Medulla oblongata (tissue), 1 donor: ENCODE data around the gene PTH2R.
"Not testable (repeated sequence)": the region's sequence is repeated elsewhere in the genome, so short reads cannot be mapped to it uniquely, and the experiment has no call there.

ENCODE experiments used
- DNase-seq: peaks from one replicate; pipeline ENCODE4 v3.0.0-alpha.2; 2015; ENCODE audit errors: extremely low spot score

PTH2R gene

GRCh38 chr2:208485390-208485789 lies 78.8 kb downstream of the PTH2R start:
- no peak for DNase-seq

DNA sequence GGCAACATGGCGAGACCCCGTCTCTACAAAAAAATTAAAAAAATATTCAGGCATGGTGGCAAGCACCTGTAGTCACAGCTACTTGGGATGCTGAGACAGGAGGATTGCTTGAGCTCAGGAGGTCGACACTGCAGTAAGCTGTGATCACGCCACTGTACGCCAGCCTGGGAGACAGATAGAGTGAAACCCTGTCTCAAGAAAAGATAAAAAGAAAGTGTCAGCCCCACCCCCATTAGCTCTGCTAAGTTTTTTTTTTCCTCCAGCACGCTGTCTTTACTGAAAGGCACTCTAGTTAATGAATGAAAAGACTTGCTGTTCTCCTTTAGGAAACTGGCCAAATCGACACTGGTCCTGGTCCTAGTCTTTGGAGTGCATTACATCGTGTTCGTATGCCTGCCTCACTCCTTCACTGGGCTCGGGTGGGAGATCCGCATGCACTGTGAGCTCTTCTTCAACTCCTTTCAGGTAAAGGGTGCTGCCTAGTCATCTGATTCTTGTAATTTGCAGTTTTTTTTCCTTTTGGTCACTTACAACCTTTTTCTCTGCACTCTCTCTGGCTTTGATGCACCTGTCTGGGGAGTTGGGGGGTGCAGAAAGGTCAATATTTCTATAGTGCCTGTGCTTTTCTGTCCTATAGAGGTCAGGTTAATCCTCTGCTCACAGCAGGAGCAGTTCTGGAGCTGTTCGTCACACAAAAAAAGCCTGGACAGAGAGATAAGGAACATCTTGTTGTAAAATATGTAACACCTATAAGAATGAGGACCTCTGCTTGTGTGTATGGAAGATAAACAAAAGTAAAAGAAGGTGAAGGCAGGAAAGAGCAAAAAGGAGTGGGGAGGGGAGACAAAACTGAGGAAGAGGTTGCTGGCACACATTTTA lies 82.3 kb downstream of the PTH2R start:
- peak; percentile 23 for DNase-seq

DNA sequence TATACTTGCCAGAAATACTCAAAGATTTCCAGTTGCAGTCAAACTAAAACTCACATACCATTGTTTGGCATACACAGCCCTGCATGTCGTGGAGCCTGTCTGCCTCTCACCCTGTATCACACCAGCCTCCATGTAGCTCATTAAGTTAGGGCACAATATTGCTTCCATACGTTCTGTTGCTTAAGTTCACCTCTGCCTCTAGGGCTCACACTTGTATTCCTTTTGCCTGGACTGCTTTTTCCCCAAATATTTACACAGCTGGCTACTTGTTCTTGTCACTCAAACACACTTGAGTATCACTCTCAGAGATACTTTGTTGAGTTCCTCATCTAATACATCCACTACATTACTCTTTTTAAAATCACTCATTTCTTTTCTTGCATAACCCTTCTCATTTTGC lies 83.1 kb downstream of the PTH2R start:
- DNase-seq: no peak

DNA sequence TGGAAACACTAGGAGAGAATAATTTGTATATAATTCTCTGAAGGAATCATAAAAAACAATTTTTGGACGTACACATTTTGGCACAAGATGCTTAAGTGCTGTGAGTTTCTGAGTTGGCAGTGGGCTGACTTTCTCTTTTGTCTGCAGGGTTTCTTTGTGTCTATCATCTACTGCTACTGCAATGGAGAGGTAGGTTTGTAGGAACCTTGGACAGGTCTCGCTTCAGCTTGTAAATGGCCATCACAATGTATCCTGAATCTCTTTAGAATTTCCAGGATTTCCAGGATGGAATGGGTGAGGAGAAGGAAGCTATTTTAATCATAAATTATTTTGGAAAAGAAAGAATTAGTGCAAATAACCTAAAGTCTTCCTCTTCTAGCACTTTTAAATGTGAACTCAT lies 83.9 kb downstream of the PTH2R start:
- DNase-seq: no peak

- DNase-seq: peak; percentile 24
Measured at GRCh38 chr2:208491641-208492040, 85.0 kb downstream of the PTH2R start.

DNA sequence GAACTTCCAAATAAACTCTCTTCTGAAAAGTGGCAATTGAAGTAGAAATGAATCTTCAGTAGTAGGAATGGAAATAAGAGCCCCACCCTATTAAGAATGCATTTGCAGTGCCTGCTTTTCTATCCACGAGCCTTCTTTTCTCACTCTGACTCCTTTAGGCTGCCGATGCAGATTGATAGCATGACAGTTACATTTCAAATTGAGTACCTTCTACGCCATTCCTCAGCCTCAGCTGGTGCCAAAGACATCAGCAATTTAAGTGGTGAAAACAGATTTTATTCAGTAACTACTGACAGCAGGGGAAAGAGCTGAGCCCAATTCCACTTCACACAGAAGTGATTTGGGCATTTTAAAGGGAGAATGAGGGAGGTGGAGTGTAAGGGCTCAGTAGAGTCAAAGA lies 85.5 kb downstream of the PTH2R start:
- DNase-seq: no peak

DNA sequence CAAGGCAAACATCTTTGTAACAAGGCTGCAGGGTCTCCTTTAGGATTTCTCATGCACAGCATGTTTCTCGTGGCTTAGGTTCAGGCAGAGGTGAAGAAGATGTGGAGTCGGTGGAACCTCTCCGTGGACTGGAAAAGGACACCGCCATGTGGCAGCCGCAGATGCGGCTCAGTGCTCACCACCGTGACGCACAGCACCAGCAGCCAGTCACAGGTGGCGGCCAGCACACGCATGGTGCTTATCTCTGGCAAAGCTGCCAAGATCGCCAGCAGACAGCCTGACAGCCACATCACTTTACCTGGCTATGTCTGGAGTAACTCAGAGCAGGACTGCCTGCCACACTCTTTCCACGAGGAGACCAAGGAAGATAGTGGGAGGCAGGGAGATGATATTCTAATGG lies 86.6 kb downstream of the PTH2R start:
- no peak for DNase-seq

DNA sequence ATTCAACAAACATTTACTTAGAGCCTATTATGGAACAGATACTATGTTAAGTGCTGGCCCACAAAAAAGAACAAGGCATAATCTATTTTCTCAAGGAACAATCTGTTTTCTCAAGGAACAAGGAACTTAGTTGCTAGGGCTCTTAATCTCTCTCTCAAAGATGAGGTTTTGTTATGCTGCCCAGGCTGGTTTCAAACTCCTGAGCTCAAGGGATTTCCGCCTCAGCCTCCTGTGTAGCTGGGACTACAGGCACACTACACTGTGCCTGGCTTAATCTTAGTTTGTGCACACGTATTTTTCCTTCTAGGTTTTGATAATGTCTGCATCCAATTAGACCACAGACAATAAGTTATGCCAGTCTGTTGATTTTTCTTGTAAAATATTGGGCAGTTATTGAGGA lies 89.5 kb downstream of the PTH2R start:
- no peak for DNase-seq

- DNase-seq: no peak
Measured at GRCh38 chr2:208501206-208501605, 94.6 kb downstream of the PTH2R start.

DNA sequence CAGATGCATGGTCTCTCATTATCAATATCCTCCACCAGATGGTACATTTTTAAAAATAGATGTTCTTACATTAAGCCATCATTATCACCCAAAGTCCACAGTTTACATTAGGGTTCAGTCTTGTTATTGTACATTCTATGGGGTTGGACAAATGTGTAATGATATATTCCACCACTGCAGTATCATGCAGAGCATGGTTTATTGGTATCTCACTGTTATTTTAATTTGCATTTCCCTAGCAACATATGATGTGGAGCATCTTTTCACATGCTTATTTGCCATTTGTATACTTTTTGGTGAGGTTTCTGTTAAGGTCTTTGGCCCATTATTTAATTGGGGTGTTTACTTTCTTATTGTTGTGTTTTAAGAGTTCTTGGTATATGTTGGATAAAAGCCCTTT lies 95.7 kb downstream of the PTH2R start:
- DNase-seq: no peak

- DNase-seq: not testable (repeated sequence)
Measured at GRCh38 chr2:208505365-208505764, 98.8 kb downstream of the PTH2R start.

GRCh38 chr2:208509586-208509985 lies 103.0 kb downstream of the PTH2R start:
- no peak for DNase-seq

DNA sequence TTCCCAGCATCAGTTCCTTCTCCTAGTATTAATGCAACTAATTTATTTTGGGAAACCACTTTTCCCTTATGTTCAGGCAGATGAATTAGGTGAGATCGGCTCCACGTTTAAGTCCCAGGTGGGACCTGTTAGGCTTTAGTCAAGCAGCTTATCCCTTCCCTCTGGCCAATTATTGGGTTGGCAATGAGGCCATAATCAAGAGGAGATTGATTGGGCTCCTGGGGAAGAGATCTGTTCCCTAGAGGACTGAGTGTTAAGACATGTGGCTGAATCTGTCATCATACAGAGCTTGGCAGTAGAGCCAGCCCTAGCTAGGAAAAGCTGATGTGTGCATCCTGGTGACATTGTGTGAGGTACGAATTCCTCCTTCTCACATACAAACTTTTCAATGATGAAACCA lies 104.4 kb downstream of the PTH2R start:
- no peak for DNase-seq

GRCh38 chr2:208511573-208511972 lies 105.0 kb downstream of the PTH2R start:
- DNase-seq: no peak

GRCh38 chr2:208515099-208515498 lies 108.5 kb downstream of the PTH2R start:
- no peak for DNase-seq

DNA sequence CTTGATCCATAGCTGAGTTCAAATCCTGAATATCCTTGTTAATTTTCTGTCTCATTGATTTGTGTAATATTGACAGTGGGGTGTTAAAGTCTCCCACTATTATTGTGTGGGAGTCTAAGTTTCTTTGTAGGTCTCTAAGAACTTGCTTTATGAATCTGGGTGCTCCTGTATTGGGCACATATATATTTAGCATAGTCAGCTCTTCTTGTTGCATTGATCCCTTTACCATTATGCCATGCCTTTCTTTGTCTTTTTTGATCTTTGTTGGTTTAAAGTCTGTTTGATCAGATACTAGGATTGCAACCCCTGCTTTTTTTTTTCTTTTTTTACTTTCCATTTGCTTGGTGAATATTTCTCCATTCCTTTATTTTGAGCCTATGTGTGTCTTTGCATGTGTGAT lies 116.5 kb downstream of the PTH2R start:
- not testable (repeated sequence) for DNase-seq

- not testable (repeated sequence) for DNase-seq
Measured at GRCh38 chr2:208525165-208525564, 118.6 kb downstream of the PTH2R start.

DNA sequence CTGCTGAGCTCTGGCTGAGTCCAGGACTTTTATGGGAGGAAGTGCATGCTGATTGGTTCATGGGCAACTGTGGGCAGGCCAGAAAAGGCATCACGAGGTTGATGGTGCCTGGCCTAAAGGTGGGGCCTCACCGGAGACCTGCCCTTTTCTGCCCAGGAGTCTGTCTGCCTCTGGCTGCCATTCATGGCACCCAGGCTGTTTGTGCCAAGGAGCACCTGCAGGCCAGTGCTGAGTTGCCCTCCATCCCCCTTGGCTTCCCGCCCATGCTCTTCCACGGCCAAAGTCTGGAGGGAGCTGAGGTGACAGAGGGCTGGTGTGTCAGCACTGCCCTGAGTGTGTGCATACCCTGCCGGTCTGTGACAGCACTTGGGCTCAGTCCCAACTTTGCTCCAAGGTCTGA lies 123.2 kb downstream of the PTH2R start:
- no peak for DNase-seq

GRCh38 chr2:208531361-208531760 lies 124.8 kb downstream of the PTH2R start:
- no peak for DNase-seq

GRCh38 chr2:208535578-208535977 lies 129.0 kb downstream of the PTH2R start:
- not testable (repeated sequence) for DNase-seq

DNA sequence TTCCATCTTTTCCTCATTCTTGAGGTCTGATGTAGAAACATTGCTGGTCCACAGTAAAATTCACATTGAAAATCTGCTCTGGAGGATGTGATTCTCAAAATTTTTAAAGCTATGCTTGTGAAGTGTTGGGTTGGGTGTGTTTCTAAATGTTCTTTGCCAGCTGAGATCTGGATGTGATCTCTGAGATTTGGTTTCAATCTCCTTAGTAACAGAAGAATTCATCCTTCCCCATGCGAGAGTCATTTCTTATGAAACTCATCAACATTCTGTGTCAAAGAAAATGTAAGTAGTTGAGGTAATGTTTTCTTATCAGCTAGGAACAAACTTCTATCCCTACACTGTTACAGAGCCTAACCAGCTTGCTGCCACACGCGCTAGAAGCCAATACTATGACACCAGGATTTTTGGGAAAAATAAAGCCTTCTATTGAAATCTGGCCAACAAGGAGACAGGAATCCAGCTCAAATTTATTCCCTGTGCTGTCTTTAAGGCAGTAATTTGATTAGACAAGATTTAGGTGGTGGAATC lies 134.9 kb downstream of the PTH2R start:
- DNase-seq: no peak

DNA sequence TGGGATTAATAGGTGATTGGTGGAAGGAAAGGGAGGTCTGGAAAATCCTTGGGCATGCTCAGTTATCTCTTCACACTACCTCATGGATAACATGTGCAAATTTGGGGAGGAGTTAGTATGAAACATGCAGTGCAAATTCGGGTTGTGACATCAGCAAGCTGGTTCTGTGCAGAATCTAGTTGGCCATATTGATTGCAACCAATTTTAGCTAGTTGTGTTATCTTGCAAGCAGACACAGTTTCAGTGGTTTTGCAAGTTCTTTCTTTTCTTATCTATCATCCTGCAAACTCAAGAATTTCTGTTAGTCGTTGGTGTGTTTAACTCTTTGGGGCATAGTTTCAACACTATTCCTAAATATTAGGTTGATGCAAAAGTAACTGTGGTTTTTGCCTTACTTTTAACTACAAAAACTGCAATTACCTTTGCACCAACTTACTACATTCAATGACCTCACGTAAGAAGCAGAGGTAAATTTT lies 135.4 kb downstream of the PTH2R start:
- DNase-seq: no peak

- no peak for DNase-seq
Measured at GRCh38 chr2:208542465-208543041, 136.0 kb downstream of the PTH2R start.
